HEK293T (cell line): ENCODE measurements around the gene DND1.

ENCODE experiments used
- CTCF ChIA-PET: fragments of 350-600 bp; formaldehyde crosslinking; extraction: SDS; loops from one replicate; lab custom pipeline; 2021; ENCODE audit warnings: antibody characterized with exemption, inconsistent platforms; lab: Yijun Ruan, JAX
- POLR2A ChIA-PET: fragments of 350-600 bp; formaldehyde crosslinking; extraction: SDS; loops from one replicate; lab custom pipeline; 2020; ENCODE audit warnings: antibody characterized with exemption, inconsistent platforms; lab: Yijun Ruan, JAX
- DNase-seq: peaks from one replicate; pipeline ENCODE4 v3.0.0; 2012; ENCODE audit warnings: mixed read lengths; ENCODE audit errors: extremely low spot score
- ARNT ChIP-seq: fragments of 450-650 bp; IDR thresholded peaks from 2 replicates; pipeline ENCODE4 v1.6.1; 2017; ENCODE audit warnings: mild to moderate bottlenecking
- BHLHE40 ChIP-seq: fragments of 450-650 bp; IDR thresholded peaks from 2 replicates; pipeline ENCODE4 v1.6.1; 2016; ENCODE audit warnings: mild to moderate bottlenecking, moderate library complexity, borderline replicate concordance
- CTBP1 ChIP-seq: fragments of 450-650 bp; IDR thresholded peaks from 2 replicates; pipeline ENCODE4 v1.6.1; 2016; ENCODE audit warnings: borderline replicate concordance
- ELF4 ChIP-seq: fragments of 450-650 bp; IDR thresholded peaks from 2 replicates; pipeline ENCODE4 v1.6.1; 2017; ENCODE audit warnings: antibody characterized with exemption
- FOXA1 ChIP-seq: fragments of 450-650 bp; IDR thresholded peaks from 2 replicates; pipeline ENCODE4 v1.6.1; 2016; ENCODE audit warnings: mild to moderate bottlenecking
- FOXK2 ChIP-seq: fragments of 450-650 bp; IDR thresholded peaks from 2 replicates; pipeline ENCODE4 v1.6.1; 2016; ENCODE audit warnings: mild to moderate bottlenecking
- FOXM1 ChIP-seq: fragments of 450-650 bp; IDR thresholded peaks from 2 replicates; pipeline ENCODE4 v1.6.1; 2017; ENCODE audit warnings: mild to moderate bottlenecking, borderline replicate concordance
- HDGF ChIP-seq: fragments of 450-650 bp; IDR thresholded peaks from 2 replicates; pipeline ENCODE4 v1.6.1; 2017; ENCODE audit warnings: antibody characterized with exemption, borderline replicate concordance
- L3MBTL2 ChIP-seq: fragments of 450-650 bp; conservative IDR thresholded peaks from 2 replicates; pipeline ENCODE4 v1.6.1; 2016; ENCODE audit warnings: mild to moderate bottlenecking
- LEF1 ChIP-seq: fragments of 450-650 bp; IDR thresholded peaks from 2 replicates; pipeline ENCODE4 v1.6.1; 2017; ENCODE audit warnings: mild to moderate bottlenecking, borderline replicate concordance
- NFRKB ChIP-seq: fragments of 450-650 bp; IDR thresholded peaks from 2 replicates; pipeline ENCODE4 v1.6.1; 2016; ENCODE audit warnings: mild to moderate bottlenecking, moderate library complexity
- PKNOX1 ChIP-seq: fragments of 450-650 bp; IDR thresholded peaks from 2 replicates; pipeline ENCODE4 v1.6.1; 2016
- SP1 ChIP-seq: fragments of 450-650 bp; IDR thresholded peaks from 2 replicates; pipeline ENCODE4 v1.6.1; 2017
- SUZ12 ChIP-seq: fragments of 450-650 bp; IDR thresholded peaks from 2 replicates; pipeline ENCODE4 v1.6.1; 2016; ENCODE audit warnings: mild to moderate bottlenecking
- TARDBP ChIP-seq: fragments of 450-650 bp; IDR thresholded peaks from 2 replicates; pipeline ENCODE4 v1.6.1; 2016
- ZNF384 ChIP-seq: fragments of 450-650 bp; IDR thresholded peaks from 2 replicates; pipeline ENCODE4 v1.6.1; 2016

DND1 gene

GRCh38 chr5:140637371-140638100 is 35.8 kb downstream of the DND1 start:
- ChIA-PET CTCF (interaction anchor here (0.8 kb wide), 1 partner anchor 291 kb away, joined by 3 read pairs; the partner anchor contains the start of gene HBEGF), POLR2A (interaction anchor here (0.7 to 2.0 kb wide), 2 partner anchors 10 kb away, joined by 4 to 14 read pairs; partner anchors contain the start of genes IK and NDUFA2)
- DNase-seq = no peak
- no peak for TF ChIP-seq CTBP1

- CTCF ChIA-PET = interaction anchor here (0.9 to 1.5 kb wide), 3 partner anchors 11 to 277 kb away, joined by 3 read pairs; no protein-coding TSS in a partner anchor
- POLR2A ChIA-PET = interaction anchor here (1.2 kb wide), 1 partner anchor 78 kb away, joined by 7 read pairs; the partner anchor contains the start of gene SRA1
- TF ChIP-seq ZNF384 (no peak), SUZ12 (no peak), BHLHE40 (no peak), ARNT (no peak), FOXM1 (no peak), CTBP1 (no peak), NFRKB (no peak)
- no peak for DNase-seq
These were observed 37.8 kb downstream of the DND1 start for GRCh38 chr5:140635291-140636257.

GRCh38 chr5:140634103-140634502 is 39.3 kb downstream of the DND1 start:
- POLR2A ChIA-PET = no interaction called here
- CTCF ChIA-PET = interaction anchor here (0.5 to 0.9 kb wide), 3 partner anchors 45 to 1192 kb away, joined by 3 to 4 read pairs (median 3); no protein-coding TSS in a partner anchor
- TF ChIP-seq PKNOX1 = no peak
- no peak for TF ChIP-seq TARDBP
- no peak for TF ChIP-seq SP1
- no peak for TF ChIP-seq HDGF
- TF ChIP-seq FOXA1 = no peak
- no peak for TF ChIP-seq ELF4
- DNase-seq = no peak

- POLR2A ChIA-PET = no interaction called here
- TF ChIP-seq SUZ12 = no peak
- no peak for TF ChIP-seq NFRKB
- TF ChIP-seq ZNF384 = no peak
- no peak for TF ChIP-seq CTBP1
- TF ChIP-seq BHLHE40 = no peak
- TF ChIP-seq L3MBTL2 = no peak
- no peak for TF ChIP-seq ELF4
- TF ChIP-seq ARNT = no peak
- CTCF ChIA-PET = no interaction called here
- no peak for DNase-seq
These were observed 39.9 kb downstream of the DND1 start for GRCh38 chr5:140633501-140633900.

GRCh38 chr5:140633021-140633471 is 40.3 kb downstream of the DND1 start, which contains the start of gene CD14:
CD14 (minus strand) TSS chr5:140633175; CDS start chr5:140633071, 104 bp downstream.
- DNase-seq = no peak
- ChIA-PET POLR2A (no interaction called here), CTCF (no interaction called here)
- TF ChIP-seq CTBP1 = no peak
- no peak for TF ChIP-seq ELF4
- no peak for TF ChIP-seq SUZ12

- TF ChIP-seq HDGF (no peak), BHLHE40 (no peak), FOXM1 (no peak), SUZ12 (no peak), CTBP1 (no peak), FOXK2 (no peak), ZNF384 (no peak), ARNT (no peak), SP1 (no peak), FOXA1 (no peak), LEF1 (no peak), NFRKB (no peak), L3MBTL2 (no peak)
These were observed 40.9 kb downstream of the DND1 start for GRCh38 chr5:140632366-140633020.

GRCh38 chr5:140631831-140632365 is 41.5 kb downstream of the DND1 start:
- TF ChIP-seq SUZ12 = no peak
- TF ChIP-seq NFRKB = no peak
- no peak for TF ChIP-seq L3MBTL2
- no peak for TF ChIP-seq ELF4
- no peak for TF ChIP-seq FOXK2
- no peak for TF ChIP-seq FOXA1
- TF ChIP-seq PKNOX1 = no peak
- TF ChIP-seq HDGF = no peak
- no peak for TF ChIP-seq LEF1
- TF ChIP-seq BHLHE40 = no peak
- no peak for TF ChIP-seq SP1
- TF ChIP-seq CTBP1 = no peak
- TF ChIP-seq ARNT = no peak
- no peak for TF ChIP-seq FOXM1
- no peak for TF ChIP-seq TARDBP
- no peak for TF ChIP-seq ZNF384
- no peak for DNase-seq
- ChIA-PET POLR2A (no interaction called here), CTCF (interaction anchor here (1.4 kb wide), 1 partner anchor 8 kb away, joined by 3 read pairs; no protein-coding TSS in a partner anchor)

More at GRCh38 chr5:140632366-140633020, 40.9 kb downstream of the DND1 start:
- CTCF ChIA-PET = no interaction called here
- POLR2A ChIA-PET = no interaction called here
- DNase-seq = no peak
